ENCODE data around the gene RASAL3.

Gene RASAL3

GRCh38 chr19:15432629-15433518 is 31.5 kb downstream of the RASAL3 start:
- peak; percentile 89 for DNase-seq

- DNase-seq: no peak
These were observed 32.3 kb downstream of the RASAL3 start for GRCh38 chr19:15432018-15432494.

- DNase-seq: no peak
These were observed 32.8 kb downstream of the RASAL3 start for GRCh38 chr19:15431396-15432017.

GRCh38 chr19:15430526-15431120 is 33.7 kb downstream of the RASAL3 start:
- DNase-seq: no peak

- no peak for DNase-seq
These were observed 34.4 kb downstream of the RASAL3 start for GRCh38 chr19:15429825-15430467.

GRCh38 chr19:15428956-15429824 is 35.2 kb downstream of the RASAL3 start:
- DNase-seq: no peak

- no peak for DNase-seq
These were observed 36.3 kb downstream of the RASAL3 start for GRCh38 chr19:15427991-15428471.

GRCh38 chr19:15427350-15427700 is 37.0 kb downstream of the RASAL3 start:
- no peak for DNase-seq

GRCh38 chr19:15426485-15427349 is 37.6 kb downstream of the RASAL3 start:
- DNase-seq: no peak

GRCh38 chr19:15425321-15425950 is 38.9 kb downstream of the RASAL3 start:
- no peak for DNase-seq

GRCh38 chr19:15424692-15425272 is 39.6 kb downstream of the RASAL3 start:
- no peak for DNase-seq

GRCh38 chr19:15424121-15424520 is 40.2 kb downstream of the RASAL3 start:
- DNase-seq: no peak

GRCh38 chr19:15423130-15423529 is 41.2 kb downstream of the RASAL3 start:
- no peak for DNase-seq

GRCh38 chr19:15422296-15423075 is 41.9 kb downstream of the RASAL3 start:
- DNase-seq: no peak

- DNase-seq: no peak
These were observed 42.6 kb downstream of the RASAL3 start for GRCh38 chr19:15421721-15422260.

GRCh38 chr19:15421136-15421695 is 43.1 kb downstream of the RASAL3 start:
- no peak for DNase-seq

- DNase-seq: no peak
These were observed 44.8 kb downstream of the RASAL3 start for GRCh38 chr19:15419413-15420025.

All from central memory CD4-positive, alpha-beta T cell (primary cell).